IPS-18a (cell line): ENCODE results near the gene GABRB3.
A peak's percentile ranks its signal among the peaks of the same experiment; 100 is the strongest.

Experiments
- H3K27ac ChIP-seq: one replicate; pipeline ENCODE4 v1.5.1; 2013; ENCODE audit warnings: low read length
- H3K27me3 ChIP-seq: one replicate; pipeline ENCODE4 v1.6.1; 2013; ENCODE audit warnings: mild to moderate bottlenecking, low read length; ENCODE audit not compliant: control insufficient read depth, insufficient read depth
- H3K36me3 ChIP-seq: one replicate; pipeline ENCODE4 v1.6.1; 2013; ENCODE audit warnings: low read depth, low read length; ENCODE audit not compliant: control insufficient read depth
- H3K4me1 ChIP-seq: one replicate; pipeline ENCODE4 v1.6.1; 2013; ENCODE audit warnings: low read depth, low read length; ENCODE audit not compliant: control insufficient read depth
- H3K4me3 ChIP-seq: one replicate; pipeline ENCODE4 v1.5.1; 2013; ENCODE audit warnings: low read length
- H3K9ac ChIP-seq: one replicate; pipeline ENCODE4 v1.6.1; 2013; ENCODE audit warnings: mild to moderate bottlenecking, low read length, moderate library complexity
- H3K9me3 ChIP-seq: one replicate; pipeline ENCODE4 v1.6.1; 2013; ENCODE audit warnings: low read depth, low read length; ENCODE audit not compliant: control insufficient read depth

Gene GABRB3

DNA sequence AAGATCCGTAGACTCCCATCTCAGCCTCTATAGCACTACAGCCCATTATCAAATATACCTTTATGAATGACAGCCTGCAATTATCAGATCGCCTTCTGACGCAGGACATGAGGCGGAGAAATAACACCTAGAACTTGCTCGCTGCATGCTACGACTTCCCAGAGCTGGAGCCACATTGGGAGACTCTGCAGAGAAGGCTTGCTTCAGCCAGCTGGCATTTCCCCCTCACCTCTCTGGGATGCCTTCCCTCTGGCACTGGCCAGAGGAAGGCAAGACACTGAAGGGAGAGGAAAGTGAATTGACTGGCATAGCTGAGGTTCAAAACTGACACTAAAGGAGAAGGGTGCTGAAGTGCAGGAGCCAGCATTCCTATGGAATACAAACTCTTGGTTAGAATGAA lies 131.7 kb downstream of the GABRB3 start:
- Histone ChIP-seq H3K36me3 (no peaks in the 10 kb centered on the region), H3K4me3 (no peak overlapping the region), H3K9ac (no peak overlapping the region), H3K27ac (no peak overlapping the region), H3K27me3 (no peaks in the 10 kb centered on the region), H3K9me3 (no peaks in the 10 kb centered on the region), H3K4me1 (peaks cover 9% of the 10 kb centered on the region)

DNA sequence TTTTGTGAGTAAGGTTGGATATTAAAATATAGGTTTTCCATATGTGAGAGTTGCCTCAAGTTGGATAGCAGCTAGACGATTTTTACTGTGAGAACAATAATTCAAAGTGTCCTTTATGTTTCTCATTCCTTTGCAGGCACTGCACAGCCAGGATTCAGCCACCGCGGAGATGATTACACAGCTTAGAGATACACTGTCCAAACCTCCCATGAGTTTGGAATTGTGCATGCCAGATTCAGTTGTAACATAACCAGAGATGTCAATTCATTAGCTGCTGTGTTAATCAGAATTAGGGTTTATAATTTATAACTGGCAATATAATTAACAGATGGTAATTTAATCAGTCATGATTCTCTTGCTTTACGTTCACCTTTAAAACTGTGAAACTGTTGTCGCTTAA lies 132.3 kb downstream of the GABRB3 start:
- no peak overlapping the region for H3K9ac ChIP-seq
- no peak overlapping the region for H3K27ac ChIP-seq
- H3K9me3 ChIP-seq, result no peaks in the 10 kb centered on the region
- peaks cover 9% of the 10 kb centered on the region for H3K4me1 ChIP-seq
- H3K36me3 ChIP-seq, result no peaks in the 10 kb centered on the region
- H3K27me3 ChIP-seq, result no peaks in the 10 kb centered on the region
- H3K4me3 ChIP-seq, result no peak overlapping the region

DNA sequence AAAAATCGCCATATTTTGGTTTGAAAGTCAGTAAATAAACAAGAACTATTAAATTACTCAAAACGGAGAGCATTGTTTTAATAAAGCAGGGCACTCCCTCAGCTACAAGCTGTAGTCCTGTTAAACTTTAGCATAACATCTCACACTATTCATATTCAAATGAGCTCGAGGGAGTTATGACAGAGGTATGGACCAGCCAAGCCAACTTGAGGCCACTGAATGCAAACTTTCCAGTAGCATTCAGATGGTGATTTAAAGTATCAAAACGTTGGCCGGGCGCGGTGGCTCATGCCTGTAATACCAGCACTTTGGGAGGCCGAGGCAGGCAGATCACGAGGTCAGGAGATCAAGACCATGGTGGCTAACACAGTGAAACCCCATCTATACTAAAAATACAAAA lies 132.9 kb downstream of the GABRB3 start:
- H3K27me3 ChIP-seq, result no peaks in the 10 kb centered on the region
- H3K9me3 ChIP-seq, result no peaks in the 10 kb centered on the region

DNA sequence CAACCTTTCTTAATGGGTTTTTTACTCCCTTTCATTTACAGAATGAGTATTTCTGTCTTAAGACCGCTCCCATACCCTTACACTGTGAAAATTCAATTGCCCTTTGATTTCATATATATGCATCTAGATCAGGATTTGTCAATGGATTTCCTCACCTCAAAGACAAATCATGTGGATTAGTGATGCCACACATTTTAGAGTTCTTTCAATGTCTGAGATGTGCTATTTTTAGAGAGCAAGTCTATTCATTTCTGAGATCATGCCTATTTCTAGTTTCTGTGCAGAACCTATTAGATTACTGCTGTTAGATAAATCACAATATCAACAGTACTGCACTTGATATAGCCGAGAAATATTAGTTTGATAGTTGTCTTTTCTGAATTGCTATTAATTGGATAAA lies 137.3 kb downstream of the GABRB3 start:
- Histone ChIP-seq H3K36me3 (no peaks in the 10 kb centered on the region), H3K9me3 (no peaks in the 10 kb centered on the region), H3K27ac (no peak overlapping the region), H3K4me1 (peaks cover 33% of the 10 kb centered on the region), H3K4me3 (no peak overlapping the region), H3K27me3 (no peaks in the 10 kb centered on the region), H3K9ac (no peak overlapping the region)

More for the DNA sequence above, 132.9 kb downstream of the GABRB3 start:
- no peak overlapping the region for H3K4me3 ChIP-seq
- no peak overlapping the region for H3K27ac ChIP-seq
- no peak overlapping the region for H3K9ac ChIP-seq
- H3K36me3 ChIP-seq, result no peaks in the 10 kb centered on the region
- H3K4me1 ChIP-seq, result peaks cover 9% of the 10 kb centered on the region

DNA sequence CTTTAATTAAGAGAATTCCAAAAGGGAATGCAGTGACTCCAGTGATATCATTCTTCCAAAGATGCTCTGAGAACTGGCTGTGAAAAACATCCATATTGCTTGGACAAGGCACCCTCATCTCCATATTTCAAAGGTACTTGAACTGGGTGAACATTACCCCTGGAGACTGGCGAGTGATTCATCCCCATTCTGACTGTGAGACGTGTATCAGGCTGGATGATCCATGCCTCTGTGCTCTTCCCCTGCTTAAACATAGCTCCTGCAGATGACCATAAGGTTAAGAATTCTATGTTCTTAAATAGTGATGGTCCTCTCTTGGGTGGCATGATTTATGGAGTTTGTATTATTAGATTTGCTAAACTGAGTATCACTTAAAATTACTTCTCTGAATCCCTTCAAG lies 137.8 kb downstream of the GABRB3 start:
- H3K9ac ChIP-seq, result no peak overlapping the region
- H3K27me3 ChIP-seq, result no peaks in the 10 kb centered on the region
- H3K9me3 ChIP-seq, result no peaks in the 10 kb centered on the region
- H3K36me3 ChIP-seq, result no peaks in the 10 kb centered on the region
- peaks cover 35% of the 10 kb centered on the region for H3K4me1 ChIP-seq
- no peak overlapping the region for H3K4me3 ChIP-seq
- no peak overlapping the region for H3K27ac ChIP-seq

DNA sequence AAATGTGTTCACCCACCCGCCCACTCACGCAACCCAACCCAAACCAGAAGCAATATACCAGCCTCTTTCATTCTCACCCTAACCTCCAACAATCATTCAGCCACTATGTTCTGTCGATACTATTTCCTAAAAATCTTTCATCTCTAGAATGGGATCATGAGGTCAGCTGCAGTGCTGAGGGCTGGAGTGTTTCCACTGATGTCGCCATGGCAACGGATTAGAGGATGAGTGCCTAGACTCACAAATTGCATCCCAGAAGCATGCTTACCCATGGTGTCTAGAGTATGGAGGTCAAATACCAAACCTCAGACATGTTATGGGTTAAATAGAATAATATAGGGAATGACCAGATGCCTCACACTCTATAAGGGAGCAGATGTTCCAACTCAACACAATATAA lies 138.5 kb downstream of the GABRB3 start:
- Histone ChIP-seq H3K36me3 (no peaks in the 10 kb centered on the region), H3K4me3 (no peak overlapping the region), H3K9me3 (no peaks in the 10 kb centered on the region), H3K27ac (no peak overlapping the region), H3K27me3 (no peaks in the 10 kb centered on the region), H3K9ac (no peak overlapping the region), H3K4me1 (peaks cover 36% of the 10 kb centered on the region)

DNA sequence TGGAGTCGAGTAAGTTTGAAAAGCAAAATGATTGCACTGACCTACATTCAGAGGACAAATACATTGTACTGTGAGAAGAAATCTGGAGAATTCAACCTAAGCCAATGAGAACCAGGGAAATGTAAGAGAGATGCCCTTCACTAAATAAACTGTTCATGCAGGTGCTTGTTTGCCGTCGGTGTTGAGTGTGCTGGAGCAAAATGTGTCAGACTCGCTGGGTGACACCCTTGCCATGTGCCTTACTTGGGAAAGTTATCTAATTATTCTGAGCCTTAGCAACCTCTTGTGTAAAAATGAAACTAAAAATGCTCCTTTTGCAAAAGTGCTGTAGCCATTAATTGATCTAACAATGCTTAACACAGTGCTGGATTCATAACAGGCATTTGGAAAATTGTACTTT lies 140.4 kb downstream of the GABRB3 start:
- H3K4me3 ChIP-seq, result no peak overlapping the region
- H3K36me3 ChIP-seq, result no peaks in the 10 kb centered on the region
- no peak overlapping the region for H3K27ac ChIP-seq
- H3K27me3 ChIP-seq, result no peaks in the 10 kb centered on the region
- H3K9me3 ChIP-seq, result no peaks in the 10 kb centered on the region
- H3K4me1 ChIP-seq, result peaks cover 36% of the 10 kb centered on the region
- H3K9ac ChIP-seq, result no peak overlapping the region

DNA sequence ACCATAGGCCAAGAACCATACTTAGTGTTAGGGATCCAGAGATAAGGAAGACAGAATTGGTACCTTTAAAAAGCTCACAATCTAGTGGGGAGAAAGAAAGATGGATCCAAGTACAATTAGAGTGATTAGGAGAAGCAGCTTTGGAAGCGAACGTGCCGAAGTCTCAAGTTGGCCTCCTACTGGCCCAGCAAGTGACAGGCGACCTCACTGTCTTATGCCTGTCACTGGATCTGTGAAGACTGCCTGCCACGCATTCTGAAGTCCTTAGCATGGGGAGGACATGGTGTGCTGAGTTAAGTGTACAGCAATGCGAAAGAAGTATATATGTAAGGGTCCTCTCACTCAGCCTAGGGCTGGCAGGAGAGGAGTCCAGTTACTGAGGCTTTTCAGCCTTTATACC lies 141.0 kb downstream of the GABRB3 start:
- H3K27me3 ChIP-seq, result no peaks in the 10 kb centered on the region
- H3K9me3 ChIP-seq, result no peaks in the 10 kb centered on the region
- H3K36me3 ChIP-seq, result no peaks in the 10 kb centered on the region
- peaks cover 36% of the 10 kb centered on the region for H3K4me1 ChIP-seq
- H3K27ac ChIP-seq, result no peak overlapping the region
- no peak overlapping the region for H3K4me3 ChIP-seq
- no peak overlapping the region for H3K9ac ChIP-seq

DNA sequence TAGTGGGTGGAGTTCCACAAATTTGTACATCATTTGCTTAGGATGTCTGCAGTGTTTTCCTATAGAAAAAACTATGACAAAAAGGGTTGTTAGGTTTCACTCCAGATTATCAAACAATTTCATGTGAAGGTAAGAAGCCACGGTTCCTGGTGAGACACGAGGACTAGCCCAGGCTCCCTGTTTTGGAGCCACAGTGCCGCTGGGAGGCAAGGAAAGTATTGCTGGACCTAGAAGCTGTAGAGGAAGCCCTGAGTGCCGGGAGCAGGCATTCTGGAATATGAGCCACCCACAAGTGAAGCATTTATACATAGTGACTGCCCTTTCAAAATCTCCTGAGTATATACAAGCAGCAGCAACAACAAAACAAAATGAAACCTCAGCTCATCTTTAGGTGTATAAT lies 142.0 kb downstream of the GABRB3 start:
- Histone ChIP-seq H3K9ac (no peak overlapping the region), H3K9me3 (no peaks in the 10 kb centered on the region), H3K27ac (peak overlapping the region; percentile 3), H3K4me3 (no peak overlapping the region), H3K36me3 (no peaks in the 10 kb centered on the region), H3K27me3 (no peaks in the 10 kb centered on the region), H3K4me1 (peaks cover 36% of the 10 kb centered on the region)

DNA sequence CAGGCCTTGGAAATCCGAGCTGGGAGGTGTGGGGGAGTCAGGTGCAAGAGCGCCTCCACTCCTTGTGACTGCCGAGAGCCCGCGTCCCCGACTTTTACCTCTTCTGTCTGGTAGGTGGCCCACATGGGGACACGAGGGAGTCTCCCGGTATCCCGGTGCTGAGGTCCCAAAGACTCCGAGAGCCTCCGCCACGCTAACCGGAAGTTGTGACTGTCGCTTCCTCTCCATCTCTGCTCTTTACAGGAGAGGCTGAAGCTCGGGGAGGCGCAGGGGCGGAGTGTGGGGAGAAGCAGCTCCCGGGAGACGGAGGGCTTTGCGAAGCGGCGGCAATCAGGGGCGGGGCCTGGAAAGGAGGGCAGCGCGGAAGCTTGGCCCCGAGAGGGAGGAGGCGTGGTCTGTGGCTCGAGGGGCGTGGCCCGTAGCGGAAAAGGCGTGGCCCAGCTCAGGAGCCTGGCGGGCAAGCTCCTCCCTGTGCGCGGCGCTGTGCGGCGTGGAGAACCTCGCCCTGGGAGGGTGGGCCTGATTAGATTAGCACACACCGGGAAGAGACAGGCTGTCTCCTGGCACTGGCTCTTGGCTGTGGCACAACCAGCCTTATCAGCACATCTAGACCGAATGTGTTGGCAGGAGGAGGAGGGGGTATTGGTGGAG lies 143.9 kb downstream of the GABRB3 start:
- Histone ChIP-seq H3K9ac (no peak overlapping the region), H3K27ac (no peak overlapping the region), H3K27me3 (no peaks in the 10 kb centered on the region), H3K9me3 (no peaks in the 10 kb centered on the region), H3K4me1 (peaks cover 34% of the 10 kb centered on the region), H3K36me3 (no peaks in the 10 kb centered on the region), H3K4me3 (no peak overlapping the region)

DNA sequence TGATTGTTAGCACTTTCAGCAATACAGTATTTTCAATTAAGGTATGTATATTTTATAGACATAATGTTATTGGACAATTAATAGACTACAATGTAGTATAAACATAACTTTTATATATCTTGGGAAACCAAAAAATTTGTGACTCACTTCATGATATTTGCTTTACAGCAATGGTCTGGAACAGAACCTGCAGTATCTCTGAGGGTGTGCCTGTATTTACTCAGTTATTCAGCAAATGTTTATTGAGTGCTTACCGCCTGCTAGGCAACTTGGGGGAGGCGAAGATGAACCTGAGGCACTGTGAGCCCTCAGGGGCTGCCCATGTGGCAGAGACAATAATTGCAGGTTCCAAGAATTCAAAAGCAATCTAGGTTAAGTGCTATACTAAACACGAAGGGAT lies 144.8 kb downstream of the GABRB3 start:
- Histone ChIP-seq H3K4me3 (no peak overlapping the region), H3K9me3 (no peaks in the 10 kb centered on the region), H3K36me3 (no peaks in the 10 kb centered on the region), H3K27me3 (no peaks in the 10 kb centered on the region), H3K4me1 (peaks cover 43% of the 10 kb centered on the region), H3K9ac (no peak overlapping the region), H3K27ac (no peak overlapping the region)

DNA sequence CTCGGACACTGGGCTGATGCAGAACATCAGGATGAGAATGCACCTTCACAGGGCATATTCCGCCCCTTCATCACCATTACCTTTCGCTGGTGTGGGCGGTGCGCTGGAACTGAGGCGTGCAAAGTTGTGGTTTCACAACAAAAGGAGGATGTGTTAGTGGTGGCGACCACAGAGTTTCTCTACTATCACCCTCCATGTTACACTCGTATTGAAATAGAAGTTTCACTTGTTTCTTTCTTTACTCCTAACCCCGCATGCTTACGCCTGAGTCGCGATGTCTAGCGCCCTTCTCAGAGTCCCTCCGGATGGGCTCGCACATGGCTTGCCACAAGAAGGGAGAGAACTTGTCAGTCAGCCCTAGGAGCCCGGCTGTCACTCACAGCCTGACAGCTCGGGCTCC lies 148.7 kb downstream of the GABRB3 start:
- Histone ChIP-seq H3K4me1 (peaks cover 31% of the 10 kb centered on the region), H3K27me3 (no peaks in the 10 kb centered on the region)

More for the DNA sequence above, 148.7 kb downstream of the GABRB3 start:
- Histone ChIP-seq H3K27ac (no peak overlapping the region), H3K36me3 (peaks cover 3% of the 10 kb centered on the region), H3K9me3 (no peaks in the 10 kb centered on the region), H3K9ac (no peak overlapping the region), H3K4me3 (no peak overlapping the region)
